GM12874 (cell line): ENCODE data around the gene CTSK.

Source experiments
- CTCF ChIP-seq: IDR thresholded peaks from 2 replicates; pipeline ENCODE4 v1.5.1; 2011; ENCODE audit warnings: low read depth, mild to moderate bottlenecking, control low read depth, low read length, moderate library complexity; ENCODE audit not compliant: insufficient read depth

CTSK gene

GRCh38 chr1:150777544-150777943 is 30.5 kb downstream of the CTSK start:
- no peak for TF ChIP-seq CTCF

- TF ChIP-seq CTCF: no peak
Observed at GRCh38 chr1:150775276-150775675, 32.8 kb downstream of the CTSK start.

GRCh38 chr1:150772326-150772725 is 35.7 kb downstream of the CTSK start:
- no peak for TF ChIP-seq CTCF

- TF ChIP-seq CTCF: no peak
Observed at GRCh38 chr1:150765296-150765976, 42.6 kb downstream of the CTSK start, which contains the start of gene CTSS. Gene CTSS (minus strand): TSS chr1:150765778. CDS start chr1:150764763, 1,015 bp downstream.

DNA sequence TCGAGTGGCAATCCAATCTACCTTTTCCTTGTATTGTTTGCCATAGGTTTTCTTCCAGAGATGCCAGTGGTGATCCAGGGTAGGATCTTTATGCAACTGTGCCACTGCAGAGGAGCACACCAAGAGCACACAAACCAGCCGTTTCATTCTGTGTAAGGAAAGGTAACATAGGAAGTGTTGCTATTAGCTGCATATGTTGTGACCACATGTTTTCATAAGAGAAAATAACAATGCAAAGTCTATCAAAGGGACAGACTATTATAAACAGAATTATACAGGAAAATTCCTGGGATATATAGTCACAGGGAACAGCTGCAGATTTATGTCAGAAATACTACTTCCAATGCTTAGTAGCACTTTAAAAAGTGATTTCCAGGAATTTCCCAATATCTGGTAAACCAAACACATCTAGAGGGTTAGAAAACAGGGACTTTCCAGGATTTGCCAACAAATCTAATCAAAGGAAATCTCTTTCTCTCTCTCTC is 43.4 kb downstream of the CTSK start:
- no peak for TF ChIP-seq CTCF

DNA sequence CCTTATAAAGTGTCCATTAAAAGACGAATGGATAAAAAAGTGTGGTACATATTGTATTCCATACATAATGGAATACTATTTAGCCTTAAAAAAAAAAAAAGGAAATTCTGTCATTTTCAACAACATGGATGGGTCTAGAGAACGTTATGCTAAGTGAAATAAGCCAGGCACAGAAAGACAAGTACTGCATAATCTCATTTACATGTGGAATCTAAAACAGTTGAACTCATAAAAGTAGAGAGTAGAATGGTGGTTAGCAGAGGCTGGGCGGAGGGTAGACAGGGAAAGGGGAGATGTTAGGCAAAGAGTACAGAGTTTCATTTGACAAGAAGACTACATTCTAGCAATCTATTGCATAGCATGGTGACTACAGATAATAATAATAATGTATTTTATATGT is 45.0 kb downstream of the CTSK start:
- TF ChIP-seq CTCF: no peak

GRCh38 chr1:150762552-150762951 is 45.5 kb downstream of the CTSK start:
- no peak for TF ChIP-seq CTCF

DNA sequence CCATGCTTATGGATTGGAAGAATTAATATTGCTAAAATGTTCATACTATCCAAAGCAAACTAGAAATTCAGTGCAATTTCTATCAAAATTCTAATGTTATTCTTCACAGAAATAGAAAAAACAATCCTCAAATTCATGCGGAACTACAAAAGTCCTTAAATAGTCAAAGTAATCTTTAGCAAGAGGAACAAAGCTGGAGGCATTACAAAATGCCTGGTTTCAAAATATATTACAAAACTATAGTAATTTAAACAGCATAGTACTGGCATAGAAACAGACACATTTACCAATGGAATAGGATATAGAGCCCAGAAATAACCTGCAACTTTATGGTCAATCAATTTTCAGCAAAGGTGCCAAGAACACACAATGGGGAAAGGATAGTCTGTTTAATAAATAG is 46.3 kb downstream of the CTSK start:
- no peak for TF ChIP-seq CTCF
